HG02852 (cell line): ENCODE data around the gene MRPL53.

Experiments
- ATAC-seq: cut with Tn5 transposase; IDR thresholded peaks from one replicate; pipeline ENCODE4 v1.9.1; 2021; ENCODE audit warnings: mild to moderate bottlenecking, moderate library complexity; ENCODE audit not compliant: unreplicated experiment

MRPL53 gene

DNA sequence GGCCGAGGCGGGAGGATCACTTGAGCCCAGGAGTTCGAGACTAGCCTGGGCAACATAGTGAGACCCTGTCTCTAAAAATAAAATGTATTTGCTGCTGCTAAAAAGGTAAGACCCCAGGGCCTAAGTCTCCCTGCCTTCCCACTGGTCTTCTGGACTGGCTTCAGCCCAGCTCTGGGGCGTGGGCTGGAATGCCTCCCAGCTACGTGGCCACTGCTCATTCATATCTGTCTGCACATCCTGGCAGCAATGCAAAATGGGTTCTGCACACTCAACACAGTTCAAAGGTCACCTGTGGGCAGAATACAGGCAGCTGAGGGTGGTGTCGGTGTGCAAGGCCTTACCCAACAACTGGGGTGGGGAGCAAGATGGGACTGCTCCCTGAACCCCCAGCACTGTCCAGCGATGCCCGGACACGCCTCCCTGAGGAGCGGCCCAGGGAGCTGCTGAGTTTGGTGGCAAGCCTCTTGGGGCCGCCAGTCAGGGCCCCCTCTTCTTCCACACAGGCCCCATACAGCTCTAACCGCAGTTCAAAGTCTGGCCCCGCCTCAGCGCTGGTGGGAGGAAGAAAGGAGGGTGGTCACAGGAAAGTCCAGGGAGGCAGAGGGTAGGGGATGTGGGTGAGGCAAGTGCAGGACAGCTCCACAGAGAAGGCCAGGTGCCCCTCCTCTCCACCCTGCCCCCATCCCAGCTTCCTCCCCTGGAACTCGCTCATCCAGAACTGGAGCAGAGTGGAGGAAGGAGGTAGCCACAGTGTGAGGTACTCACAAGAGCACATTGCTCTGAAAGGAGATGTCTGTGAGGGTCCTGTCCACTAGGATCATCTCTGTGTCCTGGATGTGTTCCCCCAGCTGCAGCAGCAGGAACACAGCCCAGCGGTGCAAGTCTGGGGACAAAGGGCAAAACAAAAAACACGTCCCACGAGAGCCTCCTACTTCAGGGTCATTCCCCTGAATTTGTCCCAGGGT is 42.7 kb downstream of the MRPL53 start:
- ATAC-seq: no peak

DNA sequence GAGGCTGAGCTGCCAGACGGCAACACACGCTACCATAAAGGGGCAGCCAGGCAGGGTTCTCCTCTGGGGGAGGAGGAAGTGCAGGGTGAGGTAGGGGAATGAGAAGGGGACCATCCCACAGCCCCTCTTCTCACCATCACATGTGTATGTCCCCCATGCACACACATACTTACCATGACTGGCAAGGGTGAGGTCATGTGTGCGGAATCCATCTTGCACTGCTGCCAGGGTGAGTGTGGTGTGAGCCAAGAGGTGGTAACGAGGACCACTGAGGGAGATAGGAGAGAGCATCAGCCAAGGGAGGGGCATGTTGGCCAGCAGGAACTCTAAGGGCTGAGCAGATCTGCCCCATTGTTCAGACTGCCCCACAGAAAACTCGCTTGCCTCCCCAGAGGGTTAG is 43.8 kb downstream of the MRPL53 start:
- no peak for ATAC-seq

DNA sequence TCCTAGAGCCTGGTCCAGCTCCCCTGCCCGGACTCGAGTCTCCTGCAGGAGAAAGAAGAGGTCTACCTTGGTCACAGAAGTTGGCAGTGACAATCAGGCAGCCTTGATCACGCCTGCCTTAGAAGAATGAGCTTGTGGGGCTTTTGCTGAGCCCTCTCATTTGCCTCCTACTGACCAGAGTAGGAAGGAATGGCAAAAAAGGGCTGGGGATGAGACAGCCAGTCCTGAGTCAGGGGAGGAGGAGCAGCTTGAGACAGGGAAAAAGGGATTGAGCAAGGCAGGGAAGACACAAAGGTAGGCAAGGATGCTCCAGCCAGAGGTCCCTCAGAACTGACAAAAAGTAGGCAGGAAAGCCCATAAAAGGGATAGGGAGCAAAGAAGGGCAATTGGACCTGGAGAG is 44.9 kb downstream of the MRPL53 start:
- no peak for ATAC-seq

DNA sequence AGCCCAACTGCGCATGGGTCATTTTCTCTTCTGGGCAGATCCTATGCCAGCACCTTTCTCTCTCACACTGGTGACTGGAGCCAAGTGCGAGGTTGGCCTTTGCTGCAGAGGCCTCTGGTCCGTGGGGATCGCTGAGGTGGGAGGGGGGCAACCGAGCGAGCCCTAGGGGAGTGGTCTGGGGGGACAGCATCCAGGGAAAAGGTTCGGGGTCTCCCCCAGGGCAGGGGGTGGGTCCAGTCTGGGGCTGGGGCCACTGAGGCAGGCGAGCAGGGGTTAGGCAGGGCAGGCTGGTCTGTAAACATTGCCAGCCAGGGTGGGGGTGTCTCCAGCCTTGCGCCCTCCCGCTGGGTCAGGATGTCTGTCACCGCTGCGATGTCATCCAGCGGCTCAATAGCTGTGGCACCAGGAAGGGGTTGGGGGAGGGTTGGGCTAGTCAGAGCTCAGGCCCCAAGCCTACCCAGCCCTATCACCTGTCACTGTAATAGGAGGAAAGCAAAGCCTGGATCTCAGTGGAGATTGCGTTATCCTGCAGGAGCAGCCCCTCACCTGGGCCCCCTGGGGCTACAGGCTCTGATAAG is 46.2 kb downstream of the MRPL53 start:
- no peak for ATAC-seq

DNA sequence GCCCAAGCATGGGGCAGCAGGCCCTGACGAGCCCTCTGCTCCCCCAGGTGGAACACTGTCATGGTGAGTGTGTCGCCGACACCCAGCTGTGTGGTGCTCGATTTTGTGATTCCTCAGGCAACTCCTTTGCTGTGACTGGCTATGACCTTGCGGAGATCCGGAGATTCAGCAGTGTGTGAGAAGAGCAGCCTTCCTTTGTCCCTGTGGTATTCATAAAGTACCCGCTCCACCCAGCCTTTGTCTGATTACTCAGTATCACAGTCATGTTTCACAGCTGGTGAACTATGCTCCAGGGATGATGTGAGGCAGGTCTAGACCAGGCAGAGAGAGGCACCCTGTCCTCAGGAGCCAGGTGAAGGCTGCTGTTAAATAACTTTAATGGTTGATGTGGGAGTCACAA is 47.0 kb downstream of the MRPL53 start:
- no peak for ATAC-seq

DNA sequence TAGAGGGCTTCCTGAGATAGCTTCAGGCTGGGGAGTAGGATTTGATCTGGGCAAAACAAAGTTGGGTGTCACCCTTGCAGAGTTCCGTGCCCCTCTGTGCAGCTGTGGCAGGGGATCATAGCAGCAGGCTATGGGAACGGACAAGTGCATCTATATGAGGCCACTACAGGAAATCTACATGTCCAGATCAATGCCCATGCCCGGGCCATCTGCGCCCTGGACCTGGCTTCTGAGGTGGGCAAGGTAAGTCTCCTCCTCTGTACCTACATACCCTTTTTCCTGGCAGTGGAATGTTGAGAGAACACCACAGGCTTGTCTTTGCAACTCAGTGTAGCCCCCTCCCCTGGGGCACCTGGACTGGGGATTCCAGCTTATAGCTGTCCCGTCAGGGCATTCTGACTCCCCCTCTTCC is 47.5 kb downstream of the MRPL53 start:
- no peak for ATAC-seq

DNA sequence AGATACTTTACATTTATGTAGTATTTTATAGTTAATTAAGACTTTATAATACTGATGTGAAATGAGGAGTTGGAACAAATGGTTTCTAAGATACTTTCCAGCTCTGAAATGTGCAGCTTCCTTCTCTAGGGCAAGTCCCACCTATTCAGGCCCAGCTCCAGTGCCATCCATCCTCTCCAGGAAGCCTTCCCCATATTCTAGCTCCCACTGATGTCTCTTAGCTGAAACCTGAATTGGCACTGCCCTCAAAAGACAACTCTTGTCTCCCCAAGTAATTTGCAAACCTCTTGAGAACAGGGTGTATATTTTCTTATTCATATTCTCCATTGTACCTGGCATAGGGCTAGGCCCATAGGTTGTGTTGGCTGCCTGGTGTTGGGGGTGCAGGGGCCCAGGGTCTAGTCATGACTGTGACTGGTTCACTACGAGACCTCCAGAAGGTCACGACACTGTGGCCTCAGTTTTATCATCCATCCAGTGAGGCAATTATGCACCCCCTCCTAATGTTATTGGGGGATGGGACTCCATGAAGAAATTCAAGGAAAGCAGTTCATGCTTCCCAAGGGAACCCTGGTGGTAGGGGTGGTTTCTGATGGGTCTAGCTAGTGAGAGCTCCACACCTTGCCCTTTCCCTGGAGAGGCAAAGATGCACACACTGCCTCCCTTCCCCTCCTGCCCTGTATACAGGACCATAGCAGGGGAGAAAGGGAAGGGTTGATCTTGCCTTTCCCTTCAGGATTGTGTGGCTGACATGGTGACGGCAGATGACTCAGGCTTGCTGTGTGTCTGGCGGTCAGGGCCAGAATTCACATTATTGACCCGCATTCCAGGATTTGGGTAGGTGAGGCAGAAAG is 48.1 kb downstream of the MRPL53 start:
- ATAC-seq: no peak

DNA sequence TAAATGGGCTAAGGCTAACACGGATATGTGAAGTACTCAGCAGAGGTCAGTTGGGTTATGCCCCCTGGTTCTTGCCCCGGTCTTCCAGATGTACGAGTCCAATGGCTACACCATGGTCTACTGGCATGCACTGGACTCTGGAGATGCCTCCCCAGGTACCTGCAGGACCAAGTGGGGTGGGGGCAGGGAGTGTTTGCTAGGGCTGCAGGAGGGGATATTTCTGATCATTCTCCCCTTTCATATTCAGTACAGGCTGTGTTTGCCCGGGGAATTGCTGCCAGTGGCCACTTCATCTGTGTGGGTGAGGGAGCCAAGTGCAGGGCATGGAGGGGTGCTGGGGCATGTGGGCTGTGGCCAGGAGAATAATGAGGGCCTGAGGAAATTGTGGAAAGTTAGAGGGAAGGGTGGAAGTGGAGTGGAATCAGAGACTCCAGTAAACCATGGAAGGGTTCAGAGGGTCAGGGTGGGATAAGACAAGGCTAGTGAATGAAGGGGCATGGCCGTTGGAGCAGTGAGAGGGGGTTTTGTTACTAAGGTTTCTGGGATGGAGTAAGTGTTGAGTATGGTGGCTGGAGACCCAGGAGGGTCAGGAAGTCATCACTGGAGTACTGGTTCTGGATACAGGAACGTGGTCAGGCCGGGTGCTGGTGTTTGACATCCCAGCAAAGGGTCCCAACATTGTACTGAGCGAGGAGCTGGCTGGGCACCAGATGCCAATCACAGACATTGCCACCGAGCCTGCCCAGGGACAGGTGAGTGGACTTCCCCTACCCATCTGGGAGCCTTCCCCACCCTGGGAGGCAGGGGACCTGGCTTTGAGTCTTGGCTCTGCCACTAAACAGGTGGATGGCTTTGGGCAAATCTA is 49.0 kb downstream of the MRPL53 start:
- no peak for ATAC-seq
